Nephron (organoid): ENCODE data around the gene GALNT7.

ENCODE experiments used
- H3K27ac Mint-ChIP-seq, 3 experiments: 2 replicates each; pipeline ENCODE4 v1.8.0; 2020; ENCODE audit warnings: mixed read lengths in 3 of 3, mild to moderate bottlenecking in 2 of 3, moderate library complexity in 1 of 3
- H3K27me3 Mint-ChIP-seq: 2 replicates; pipeline ENCODE4 v1.8.0; 2021; ENCODE audit warnings: low read depth, mild to moderate bottlenecking, moderate library complexity, mixed read lengths
- H3K36me3 Mint-ChIP-seq: 2 replicates; pipeline ENCODE4 v1.8.0; 2020; ENCODE audit warnings: low read depth, mixed read lengths
- H3K4me1 Mint-ChIP-seq: 2 replicates; pipeline ENCODE4 v1.8.0; 2020; ENCODE audit warnings: mixed read lengths
- H3K4me3 Mint-ChIP-seq, 3 experiments: 2 replicates each; pipeline ENCODE4 v1.8.0; 2020; ENCODE audit warnings: mild to moderate bottlenecking in 3 of 3, mixed read lengths in 3 of 3, moderate library complexity in 2 of 3
- H3K9me3 Mint-ChIP-seq: 2 replicates; pipeline ENCODE4 v1.8.0; 2020; ENCODE audit warnings: mixed read lengths
- CTCF ChIP-seq, 3 experiments: fragments of 200-600 bp; sonication (generic); IDR thresholded peaks; one replicate each; pipeline ENCODE4 v1.5.0; 2021; ENCODE audit warnings: antibody characterized with exemption in 3 of 3; ENCODE audit not compliant: unreplicated experiment in 3 of 3

Gene GALNT7

DNA sequence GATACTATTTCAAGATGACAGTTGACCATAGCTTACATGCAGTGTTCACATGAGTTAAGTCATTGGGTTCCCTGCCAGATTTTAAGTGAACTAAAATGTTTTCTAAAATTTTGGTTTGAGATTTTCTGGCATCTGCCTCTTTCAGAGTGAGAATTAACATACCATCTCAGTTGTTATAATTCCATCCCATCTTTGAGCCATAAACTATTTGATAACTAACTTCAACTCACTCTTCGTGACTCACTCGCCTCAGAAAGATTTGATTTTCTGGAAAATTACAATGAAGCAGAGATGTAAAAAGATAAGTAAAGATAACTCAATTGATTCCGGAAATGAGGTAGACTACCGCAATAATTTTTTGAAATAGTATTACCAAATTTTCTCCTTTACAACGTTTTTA lies 103.7 kb downstream of the GALNT7 start:
- TF ChIP-seq CTCF (IDR thresholded peaks at IDR 0.05; ENCODE audit: unreplicated experiment in 3 of 3), result no peak

GRCh38 chr4:173272996-173273395 lies 104.4 kb downstream of the GALNT7 start:
- no peak overlapping the region for H3K27ac Mint-ChIP-seq
- TF ChIP-seq CTCF (IDR thresholded peaks at IDR 0.05; ENCODE audit: unreplicated experiment in 3 of 3), result no peak
- H3K9me3 Mint-ChIP-seq, result peaks cover 2% of the 10 kb centered on the region
- H3K4me3 Mint-ChIP-seq, result no peak overlapping the region
- no peaks in the 10 kb centered on the region for H3K27me3 Mint-ChIP-seq
- H3K36me3 Mint-ChIP-seq, result peaks cover 14% of the 10 kb centered on the region
- H3K4me1 Mint-ChIP-seq, result peaks cover 59% of the 10 kb centered on the region

More for the DNA sequence above, 103.7 kb downstream of the GALNT7 start:
- peak overlapping the region in 1 of 3 experiments; percentile 3 for H3K27ac Mint-ChIP-seq
- no peaks in the 10 kb centered on the region for H3K27me3 Mint-ChIP-seq
- peaks cover 63% of the 10 kb centered on the region for H3K4me1 Mint-ChIP-seq
- no peak overlapping the region for H3K4me3 Mint-ChIP-seq
- H3K9me3 Mint-ChIP-seq, result peaks cover 2% of the 10 kb centered on the region
- H3K36me3 Mint-ChIP-seq, result peaks cover 14% of the 10 kb centered on the region

GRCh38 chr4:173273941-173274340 lies 105.3 kb downstream of the GALNT7 start:
- TF ChIP-seq CTCF (IDR thresholded peaks at IDR 0.05; ENCODE audit: unreplicated experiment in 3 of 3), result no peak
- Mint-ChIP-seq H3K4me3 (no peak overlapping the region), H3K36me3 (peaks cover 14% of the 10 kb centered on the region), H3K27ac (peak overlapping the region in 2 of 3 experiments; percentile 59 to 66), H3K27me3 (no peaks in the 10 kb centered on the region), H3K4me1 (peaks cover 58% of the 10 kb centered on the region), H3K9me3 (peaks cover 5% of the 10 kb centered on the region)

GRCh38 chr4:173274744-173275143 lies 106.1 kb downstream of the GALNT7 start:
- Mint-ChIP-seq H3K9me3 (peaks cover 5% of the 10 kb centered on the region), H3K36me3 (peaks cover 14% of the 10 kb centered on the region)
- no peak for TF ChIP-seq CTCF (IDR thresholded peaks at IDR 0.05; ENCODE audit: unreplicated experiment in 3 of 3)

GRCh38 chr4:173275150-173275549 lies 106.5 kb downstream of the GALNT7 start:
- H3K4me1 Mint-ChIP-seq, result peaks cover 46% of the 10 kb centered on the region
- no peaks in the 10 kb centered on the region for H3K27me3 Mint-ChIP-seq
- no peak overlapping the region for H3K4me3 Mint-ChIP-seq
- no peak for TF ChIP-seq CTCF (IDR thresholded peaks at IDR 0.05; ENCODE audit: unreplicated experiment in 3 of 3)
- H3K36me3 Mint-ChIP-seq, result peaks cover 14% of the 10 kb centered on the region
- H3K27ac Mint-ChIP-seq, result no peak overlapping the region
- peaks cover 5% of the 10 kb centered on the region for H3K9me3 Mint-ChIP-seq

More at GRCh38 chr4:173274744-173275143, 106.1 kb downstream of the GALNT7 start:
- peaks cover 51% of the 10 kb centered on the region for H3K4me1 Mint-ChIP-seq
- peak overlapping the region in 1 of 3 experiments; percentile 59 for H3K27ac Mint-ChIP-seq
- H3K27me3 Mint-ChIP-seq, result no peaks in the 10 kb centered on the region
- H3K4me3 Mint-ChIP-seq, result no peak overlapping the region

DNA sequence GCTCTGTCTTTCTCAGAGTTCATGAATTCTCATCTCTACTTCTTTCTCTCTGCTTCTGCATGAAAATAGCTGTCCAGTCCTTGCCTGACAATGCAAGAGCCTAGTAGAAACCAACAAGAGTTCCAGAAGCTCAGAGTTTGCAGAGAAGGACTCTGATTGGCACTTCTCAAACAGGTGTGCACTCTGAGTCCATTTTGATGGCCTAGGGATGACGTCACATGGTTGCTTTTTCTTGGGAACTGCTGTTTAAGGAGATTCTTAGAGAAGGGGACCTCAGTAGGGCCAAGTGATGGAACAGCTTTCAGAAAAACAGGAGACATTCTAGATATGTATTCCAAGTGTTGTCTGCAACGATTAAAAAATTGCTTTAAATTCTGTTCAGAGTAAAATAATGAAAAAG lies 108.7 kb downstream of the GALNT7 start:
- Mint-ChIP-seq H3K27ac (no peak overlapping the region), H3K27me3 (no peaks in the 10 kb centered on the region), H3K4me1 (peaks cover 30% of the 10 kb centered on the region), H3K9me3 (peaks cover 14% of the 10 kb centered on the region), H3K4me3 (no peak overlapping the region), H3K36me3 (peaks cover 15% of the 10 kb centered on the region)
- no peak for TF ChIP-seq CTCF (IDR thresholded peaks at IDR 0.05; ENCODE audit: unreplicated experiment in 3 of 3)
